Measurements from ENCODE around the gene BTBD3.
A peak's percentile ranks its signal among the peaks of the same experiment; 100 is the strongest.

BTBD3 gene

GRCh38 chr20:11917663-11918062, at the start of gene BTBD3:
Gene BTBD3, plus strand, starts transcription at chr20:11917893. Its CDS starts 383 bp downstream, at chr20:11918276.
- DNase-seq = no peak

- DNase-seq = no peak
These were observed 48.1 kb upstream of the BTBD3 start for GRCh38 chr20:11869641-11870040.

DNA sequence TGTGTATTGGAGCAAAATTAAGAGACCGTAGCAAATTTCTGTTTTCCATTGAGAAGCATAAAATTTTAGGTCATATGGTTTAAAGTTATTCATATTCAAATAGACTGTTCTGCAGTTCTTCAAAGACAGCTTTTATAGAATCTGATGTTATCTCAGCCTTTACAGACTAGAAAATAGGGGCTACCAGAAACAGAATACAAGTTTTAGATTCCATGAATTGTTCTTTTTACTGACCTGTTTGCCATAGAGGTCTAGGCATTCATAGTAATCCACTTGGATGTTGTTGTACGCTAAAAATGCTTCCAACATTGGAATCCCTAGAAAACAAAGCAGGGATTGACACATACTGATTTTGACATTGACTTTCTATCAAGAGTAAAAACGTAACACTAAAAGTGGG, 47.3 kb upstream of the BTBD3 start:
- no peak for DNase-seq

GRCh38 chr20:11876555-11876954, 41.1 kb upstream of the BTBD3 start:
- no peak for DNase-seq

GRCh38 chr20:11880680-11881079, 37.0 kb upstream of the BTBD3 start:
- DNase-seq = no peak

DNA sequence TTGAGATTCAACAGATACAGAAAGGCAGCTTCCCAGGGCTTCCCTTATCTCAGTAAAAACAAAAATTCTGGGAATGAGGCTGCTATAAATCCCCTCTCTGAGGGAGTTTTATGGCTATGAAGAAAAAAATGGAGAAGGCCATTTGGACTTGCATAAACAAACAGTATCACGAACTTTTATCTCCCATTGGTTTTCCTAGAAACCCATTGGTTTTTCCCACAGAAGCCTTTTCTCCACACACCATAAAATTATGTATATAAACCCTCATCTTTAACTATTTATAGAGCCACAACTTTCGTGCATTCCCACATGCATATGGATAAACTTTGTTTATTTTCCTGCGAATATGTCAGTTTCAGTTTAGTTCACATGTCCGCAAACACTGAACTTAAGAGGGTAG, 36.2 kb upstream of the BTBD3 start:
- DNase-seq = no peak

DNA sequence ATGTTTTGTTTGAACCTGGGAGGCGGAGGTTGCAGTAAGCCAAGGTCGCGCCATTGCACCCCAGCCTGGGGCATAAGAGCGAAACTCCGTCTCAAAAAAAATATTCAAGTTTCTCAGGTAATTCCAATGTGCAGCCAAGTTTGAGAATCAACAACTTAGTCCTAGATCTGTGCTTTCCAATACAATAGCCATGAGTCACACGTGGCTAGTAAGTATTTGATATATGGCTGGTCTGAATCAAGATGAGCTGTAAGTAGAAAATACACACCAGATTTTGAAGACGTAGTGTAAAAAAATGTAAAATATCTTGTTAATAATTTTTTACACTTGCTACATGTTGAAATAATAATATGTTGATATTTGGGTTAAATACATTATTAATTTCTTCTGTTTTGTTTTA, 35.0 kb upstream of the BTBD3 start:
- no peak for DNase-seq

DNA sequence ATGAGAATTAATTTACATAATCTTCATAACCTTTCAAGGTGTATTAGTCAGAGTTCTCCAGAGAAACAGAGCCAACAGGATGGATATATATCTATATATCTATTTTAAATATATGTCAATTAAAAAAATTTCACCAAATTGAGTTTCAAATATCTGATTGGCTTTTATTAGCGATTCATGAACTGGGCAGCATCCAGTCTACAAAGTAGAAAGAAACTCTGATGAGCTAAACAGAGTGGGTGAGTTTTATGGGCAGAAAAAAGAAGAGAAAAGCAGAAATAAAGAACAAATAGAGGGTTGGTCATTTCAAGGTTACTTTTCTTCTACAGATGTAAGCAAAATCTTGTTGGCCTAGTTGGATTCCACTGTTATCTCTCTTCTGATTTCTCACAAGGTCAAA, 29.0 kb upstream of the BTBD3 start:
- no peak for DNase-seq

DNA sequence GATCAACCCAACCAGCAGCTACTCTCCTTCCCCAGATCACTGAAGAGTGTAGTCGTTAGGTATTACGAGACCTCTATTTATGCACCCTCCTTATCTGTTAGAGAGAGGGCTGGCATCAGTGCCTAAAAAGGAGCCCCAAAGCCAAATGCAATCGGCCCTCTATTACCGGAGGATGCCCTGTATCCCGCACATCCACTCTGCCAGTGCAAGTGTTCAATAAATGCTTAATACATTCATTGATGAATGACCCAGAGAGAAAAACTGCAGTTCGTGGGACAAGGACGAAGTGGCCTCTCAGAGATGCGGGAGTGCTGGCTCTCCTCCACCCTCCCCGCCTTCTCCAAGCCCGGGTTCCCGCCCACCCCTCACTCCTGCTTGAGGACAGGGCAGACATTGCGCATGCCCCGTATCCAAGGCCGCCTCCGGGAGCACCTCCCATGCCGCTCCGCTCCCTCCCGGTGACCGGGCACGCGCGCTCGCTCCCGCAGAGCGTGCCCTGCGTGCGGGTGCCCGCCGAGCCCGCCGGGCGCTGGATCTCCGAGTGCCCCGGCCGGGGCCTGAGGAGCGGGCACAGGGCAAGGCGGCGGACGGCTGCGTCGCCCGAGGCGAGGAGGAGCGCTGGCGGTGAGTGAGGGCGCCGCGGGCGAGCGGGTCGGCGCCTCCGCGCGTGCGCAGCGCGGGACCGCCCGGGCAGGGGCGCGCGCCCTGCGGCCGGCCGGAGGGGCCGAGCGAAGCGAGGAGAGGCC, 27.2 kb upstream of the BTBD3 start:
- peak; percentile 41 to 77 for DNase-seq

DNA sequence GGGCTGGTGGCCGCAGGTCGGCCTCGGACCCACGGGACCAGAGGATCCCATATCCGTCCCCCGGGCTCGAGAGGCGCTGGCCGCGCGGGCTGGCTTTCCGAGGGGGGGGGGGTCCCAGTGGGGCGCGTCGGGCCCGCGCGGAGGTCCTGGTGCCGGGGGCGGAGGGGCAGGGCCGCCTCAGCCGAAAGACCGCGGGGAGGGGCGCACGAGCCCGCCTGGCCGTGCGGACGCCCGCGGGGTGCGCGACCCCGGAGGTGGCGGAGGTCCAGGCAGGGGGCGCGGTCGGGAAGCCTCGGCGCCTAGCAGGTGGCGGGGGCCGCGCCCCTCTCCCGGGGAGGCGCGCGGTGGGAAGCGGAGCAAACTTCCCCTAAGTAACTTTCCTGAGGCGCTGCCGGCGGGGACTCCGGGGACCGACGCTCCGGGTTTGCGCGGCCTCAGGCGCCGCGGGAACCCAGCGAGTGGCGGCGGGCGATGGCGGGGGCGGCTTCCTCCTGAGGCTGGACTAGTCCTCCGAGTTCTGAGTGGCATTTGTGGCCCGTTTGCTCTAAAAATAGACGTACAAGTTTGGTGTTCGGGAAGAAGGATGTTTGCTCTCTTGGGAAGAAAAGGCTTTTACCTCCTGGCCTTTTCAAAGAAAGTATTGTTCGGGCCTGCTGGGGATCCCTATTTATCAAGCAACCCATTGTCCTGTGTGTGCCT, 26.5 kb upstream of the BTBD3 start:
- DNase-seq = peak in 1 of 2 donors; percentile 47

- DNase-seq = peak; percentile 27 to 54
These were observed 25.7 kb upstream of the BTBD3 start for GRCh38 chr20:11891776-11892545.

DNA sequence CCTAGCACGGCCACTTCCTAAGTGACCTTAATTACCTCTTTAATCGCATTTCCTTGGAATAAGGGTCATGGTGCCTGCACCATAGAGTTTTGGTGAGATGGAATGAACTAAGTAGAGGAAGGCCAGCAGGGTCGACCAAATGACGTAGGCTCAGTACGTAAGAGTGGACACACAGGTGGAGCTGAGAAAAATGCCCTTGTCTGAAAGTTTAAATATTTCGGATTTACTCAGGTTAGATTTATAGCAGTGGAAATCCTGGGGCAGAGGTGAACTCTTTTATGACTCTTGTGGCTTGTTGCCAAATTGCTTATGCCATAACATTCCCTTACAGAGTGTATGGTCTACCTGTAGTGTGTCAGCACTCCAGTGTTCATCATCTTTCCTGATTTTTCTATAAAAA, 23.6 kb upstream of the BTBD3 start:
- no peak for DNase-seq

DNA sequence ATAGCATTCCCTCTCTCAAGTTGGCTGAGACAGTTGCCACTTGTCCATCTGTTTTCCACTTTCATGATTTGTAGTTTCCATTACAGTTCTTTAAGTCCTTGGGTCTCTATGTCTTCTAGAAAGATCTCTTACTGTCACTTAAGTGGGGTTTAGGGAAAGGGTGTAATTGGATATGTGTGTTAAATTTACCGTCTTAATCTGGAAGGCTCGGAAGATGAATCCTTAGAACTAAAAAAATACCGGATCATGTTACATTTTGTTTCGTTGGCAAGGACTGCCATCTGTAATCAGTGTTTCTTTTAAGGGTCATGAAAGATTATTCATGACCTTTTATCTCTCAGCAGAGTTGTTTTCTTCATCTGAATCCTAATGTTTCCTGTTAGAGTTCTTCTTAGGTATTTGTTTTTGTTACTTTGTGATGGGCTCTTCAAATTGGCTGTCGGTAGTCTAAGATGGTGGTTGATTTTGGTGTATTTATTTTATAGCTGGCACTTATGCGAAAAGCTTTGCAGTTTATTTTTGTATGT, 21.8 kb upstream of the BTBD3 start:
- DNase-seq = no peak

DNA sequence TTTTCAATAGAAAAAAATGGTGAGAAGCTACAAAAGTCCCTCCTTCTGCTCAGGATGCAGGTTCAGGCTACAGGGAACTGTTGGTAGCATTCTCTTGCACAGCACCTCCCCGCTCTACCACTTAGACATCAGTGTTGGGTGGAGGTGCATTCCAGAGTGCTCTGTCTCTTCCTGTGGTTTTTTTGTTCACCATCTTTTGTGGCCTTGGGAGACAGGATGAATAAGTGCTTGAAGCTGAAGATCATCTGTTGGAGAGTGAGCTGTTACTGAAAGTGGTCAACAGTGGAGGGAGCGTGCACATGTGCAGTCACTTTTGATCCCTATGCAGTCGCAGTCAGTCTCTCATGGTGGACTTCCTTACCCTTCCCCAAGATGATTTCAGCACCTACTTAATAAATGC, 16.6 kb upstream of the BTBD3 start:
- no peak for DNase-seq

DNA sequence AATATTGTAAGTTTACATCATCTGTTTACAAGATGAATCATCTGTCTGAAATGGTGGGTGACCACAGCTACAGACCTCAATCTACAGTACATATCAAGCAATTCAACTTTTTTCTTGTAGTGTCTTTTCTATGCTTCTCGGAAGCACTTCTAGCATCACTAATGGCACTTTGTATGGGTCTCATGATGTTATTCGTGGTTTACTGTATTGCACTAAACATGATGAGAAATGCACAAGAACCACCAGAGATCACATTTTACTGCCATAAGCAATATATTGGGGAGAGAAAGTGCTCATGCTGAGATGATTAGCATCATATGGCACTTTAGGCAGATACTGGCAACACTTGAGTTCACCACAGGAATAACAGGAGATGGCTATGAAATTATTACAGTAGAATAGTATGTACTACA, 15.4 kb upstream of the BTBD3 start:
- DNase-seq = no peak

GRCh38 chr20:11905460-11906179, 12.1 kb upstream of the BTBD3 start:
- no peak for DNase-seq

DNA sequence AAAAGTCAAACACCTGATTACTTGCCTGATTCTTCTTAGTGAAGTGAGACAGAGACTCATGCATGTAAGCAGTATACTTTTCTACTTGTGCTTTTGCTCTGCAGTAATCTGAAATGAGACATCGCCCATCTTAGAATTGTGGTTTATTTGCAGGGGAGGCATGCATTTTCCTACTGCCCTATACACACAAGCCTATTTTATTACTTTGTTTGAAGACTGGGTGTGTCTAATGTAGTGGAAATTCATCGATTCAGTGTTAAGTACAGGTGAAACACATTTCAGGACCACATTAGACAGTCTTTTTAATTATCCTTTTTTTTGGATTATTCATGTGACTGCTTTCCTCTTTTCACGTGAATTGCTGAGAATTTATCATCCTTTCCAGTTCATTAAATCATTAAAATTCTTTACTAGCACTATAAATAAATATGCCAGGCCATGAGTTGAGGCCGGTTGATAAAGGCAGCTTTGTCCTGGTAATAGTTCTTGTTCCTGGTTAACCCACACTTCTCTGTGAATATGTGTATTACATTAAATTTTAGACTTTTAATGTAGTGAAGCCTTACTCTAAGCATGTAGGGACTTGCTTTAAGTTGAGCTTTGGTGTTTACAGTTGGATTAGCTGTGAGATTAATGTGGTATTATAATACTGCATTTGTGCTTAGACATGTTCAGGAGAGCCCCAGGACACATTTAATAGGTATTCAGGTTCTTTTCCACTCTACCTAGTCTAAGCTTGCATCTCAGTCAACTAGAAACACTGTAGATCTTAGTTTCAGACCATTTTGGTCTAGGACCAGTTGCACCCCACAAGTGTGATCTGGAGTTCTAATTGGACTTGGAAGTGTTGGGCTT, 10.8 kb upstream of the BTBD3 start:
- DNase-seq = no peak

DNA sequence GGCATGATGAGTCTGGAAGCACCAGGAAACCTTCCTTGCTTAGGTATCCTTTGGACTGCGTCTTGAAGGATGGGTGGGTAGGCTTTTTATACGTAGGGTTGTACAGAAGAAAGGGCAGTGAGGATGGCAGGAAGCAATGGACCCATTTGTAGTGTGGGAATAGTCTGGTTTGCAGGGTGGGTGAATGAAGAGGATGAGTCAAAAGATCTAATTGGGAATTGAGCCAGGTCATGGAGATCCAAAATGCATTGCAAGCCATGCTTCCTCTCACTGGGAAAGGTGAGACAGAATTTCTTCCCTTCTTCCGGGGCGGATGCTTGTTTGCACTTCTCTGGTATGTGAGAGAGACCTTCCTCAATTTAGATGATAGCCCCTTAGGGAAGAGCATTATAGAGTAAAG, 10.1 kb upstream of the BTBD3 start:
- no peak for DNase-seq

GRCh38 chr20:11912013-11912658, 5.6 kb upstream of the BTBD3 start:
- DNase-seq = no peak

- no peak for DNase-seq
These were observed 4.9 kb upstream of the BTBD3 start for GRCh38 chr20:11912659-11913415.

All from stimulated activated CD4-positive, alpha-beta T cell treated with anti-CD3 and anti-CD28 coated beads, Interleukin-2, amount 100 ng/mL, for 24 hours (primary cell).